ENCODE data around the gene NKX1-2. TPM values are rescaled to one million over a fixed set of nuclear protein-coding genes. Genes with fewer than 3 reads are reported as not detected.

The NKX1-2 gene
- total and polyA plus RNA-seq, 2 of the 8 experiments (the other 6 are each of a cell fraction or from before 2014, with no cell fraction given) = 12.7 to 34.9 TPM

- H2BK120ac ChIP-seq (replicated peaks; ENCODE audit: low read depth, low read length) = no peak overlapping the region
- H3K18ac ChIP-seq (ENCODE audit: extremely low read depth, low read length) = peak overlapping the region; percentile 66; the same call in 1 of the 2 replicates
- peaks cover 4 to 10% (median 7%) of the 10 kb centered on the region in 4 experiments; a peak in 7 of 8 replicates for H3K36me3 ChIP-seq (ENCODE audit: control insufficient read depth in 2 of 4, insufficient read depth in 4 of 4, low read length in 3 of 4)
- H2AFZ ChIP-seq (ENCODE audit: low read length) = no peak overlapping the region
- H4K20me1 ChIP-seq (replicated peaks in 1 of 2; ENCODE audit: control insufficient read depth in 1 of 2, insufficient read depth in 2 of 2, low read length in 2 of 2) = no peaks in the 10 kb centered on the region
- no peak overlapping the region for H4K5ac ChIP-seq (ENCODE audit: insufficient read length, low read depth, low read length)
- ChIA-PET CTCF (ENCODE audit: partially characterized antibody) (interaction anchor here (0.8 to 1.8 kb wide), 3 partner anchors 9 to 69 kb away, joined by 3 to 6 read pairs (median 3); no protein-coding TSS in a partner anchor), POLR2A (ENCODE audit: partially characterized antibody) (interaction anchor here (0.9 kb wide), 1 partner anchor 17 kb away, joined by 4 read pairs; no protein-coding TSS in a partner anchor)
- H4K8ac ChIP-seq (ENCODE audit: extremely low read depth, insufficient read depth, low read length) = no peak overlapping the region
- FAIRE-seq (no peak), DNase-seq (ENCODE audit: low read depth in 1 of 2, low spot score in 2 of 2) (no peak)
- H2BK15ac ChIP-seq (ENCODE audit: low read length) = no peak overlapping the region
- no peaks in the 10 kb centered on the region for H3K79me2 ChIP-seq (ENCODE audit: control insufficient read depth in 1 of 2, insufficient read depth in 2 of 2, low read length in 2 of 2)
- H2BK12ac ChIP-seq (ENCODE audit: low read depth, low read length) = 0 out of 2 replicates have a peak overlapping the region, but pooled peaks have one; percentile 94
- H2AK5ac ChIP-seq (ENCODE audit: low read depth, low read length) = peak overlapping the region; percentile 85; the same call in 1 of the 2 replicates
- peak overlapping the region; percentile 7 for H4K91ac ChIP-seq (replicated peaks; ENCODE audit: insufficient read length, low read length)
- H3K79me1 ChIP-seq (ENCODE audit: low read depth, low read length) = no peaks in the 10 kb centered on the region; the same call in 1 of the 2 replicates
- H2BK20ac ChIP-seq (ENCODE audit: low read length) = 0 out of 2 replicates have a peak overlapping the region, but pooled peaks have one; percentile 8
- no peak overlapping the region for H3K4ac ChIP-seq (replicated peaks; ENCODE audit: insufficient read length, low read depth, low read length)
- H3K23ac ChIP-seq (ENCODE audit: insufficient read length) = no peak overlapping the region
- no peak overlapping the region for H3K4me3 ChIP-seq (ENCODE audit: extremely low read depth in 1 of 4, insufficient read depth in 2 of 4, low read depth in 3 of 4, low read length in 4 of 4)
- H3K14ac ChIP-seq (ENCODE audit: insufficient read length) = no peak overlapping the region
- no peaks in the 10 kb centered on the region for H3K27me3 ChIP-seq (replicated peaks in 1 of 4; ENCODE audit: control insufficient read depth in 3 of 4, extremely low read depth in 1 of 4, insufficient read depth in 3 of 4, low read length in 3 of 4)
- no peaks in the 10 kb centered on the region for H3K23me2 ChIP-seq (ENCODE audit: low read depth, low read length)
- peaks cover 6 to 7% of the 10 kb centered on the region in 2 experiments; a peak in 2 of 4 replicates for H3K9me3 ChIP-seq (ENCODE audit: insufficient read depth in 2 of 2, low read depth in 1 of 2, low read length in 1 of 2)
- H2BK5ac ChIP-seq (ENCODE audit: low read depth, low read length) = peak overlapping the region; percentile 2; the same call in 1 of the 2 replicates
- no peak overlapping the region for H3K56ac ChIP-seq (replicated peaks; ENCODE audit: insufficient read length, low read depth, low read length)
- H3K4me2 ChIP-seq (ENCODE audit: insufficient read depth in 1 of 2, low read depth in 2 of 2, low read length in 2 of 2) = no peak overlapping the region
- H3K27ac ChIP-seq (ENCODE audit: low read depth, low read length) = no peak overlapping the region
- WGBS, 2 experiments (ENCODE audit: extremely low coverage in 1 of 2, insufficient coverage in 1 of 2, insufficient read length in 1 of 2, insufficient replicate concordance in 2 of 2, low coverage in 1 of 2, low lambda C conversion rate in 2 of 2, missing lambda C conversion rate in 1 of 2) = 92% methylated on average over 14 of the region's 14 CpGs; no CpG with 5 or more reads in 1 of the 2 experiments
- H3K9ac ChIP-seq (replicated peaks in 1 of 4; ENCODE audit: extremely low read depth in 1 of 4, low read depth in 3 of 4, low read length in 3 of 4) = no peak overlapping the region
- H3K4me1 ChIP-seq (replicated peaks in 1 of 4; ENCODE audit: control insufficient read depth in 3 of 4, insufficient read depth in 4 of 4, low read length in 3 of 4) = peaks cover 7 to 25% (median 15%) of the 10 kb centered on the region in 4 experiments; a peak in 6 of 7 replicates
- TF ChIP-seq JUND (IDR thresholded peaks at IDR 0.05; ENCODE audit: low read length) (no peak), MAX (IDR thresholded peaks at IDR 0.05) (no peak), CTCF (IDR thresholded peaks at IDR 0.05; ENCODE audit: control extremely low read depth in 1 of 3, insufficient read depth in 1 of 3, low read depth in 1 of 3, low read length in 3 of 3) (no peak), RFX5 (IDR thresholded peaks at IDR 0.05; ENCODE audit: borderline replicate concordance, low read depth, low read length) (no peak), BACH1 (IDR thresholded peaks at IDR 0.05; ENCODE audit: low read length) (no peak), GABPA (IDR thresholded peaks at IDR 0.05; ENCODE audit: borderline replicate concordance, insufficient read depth, low read length) (no peak), CHD1 (IDR thresholded peaks at IDR 0.05; ENCODE audit: low read depth, low read length) (no peak), E2F6 (IDR thresholded peaks at IDR 0.05) (no peak), EGR1 (IDR thresholded peaks at IDR 0.05; ENCODE audit: borderline replicate concordance, low read depth, low read length) (no peak), NRF1 (IDR thresholded peaks at IDR 0.05; ENCODE audit: low read depth, low read length) (no peak)
Observed at GRCh38 chr10:124496150-124496549, 46.3 kb upstream of the NKX1-2 start.

Data from H1 (cell line).